Epithelial cell of prostate (primary cell): ENCODE results near the gene ADAMTS8.

Experiments
- DNase-seq: peaks from one replicate; pipeline ENCODE4 v3.0.0-alpha.2; 2011; ENCODE audit warnings: low read depth, low spot score
- H3K27ac ChIP-seq: fragments of 450-650 bp; 2 replicates; pipeline ENCODE4 v1.5.1; 2017; ENCODE audit warnings: mild to moderate bottlenecking

Gene ADAMTS8

DNA sequence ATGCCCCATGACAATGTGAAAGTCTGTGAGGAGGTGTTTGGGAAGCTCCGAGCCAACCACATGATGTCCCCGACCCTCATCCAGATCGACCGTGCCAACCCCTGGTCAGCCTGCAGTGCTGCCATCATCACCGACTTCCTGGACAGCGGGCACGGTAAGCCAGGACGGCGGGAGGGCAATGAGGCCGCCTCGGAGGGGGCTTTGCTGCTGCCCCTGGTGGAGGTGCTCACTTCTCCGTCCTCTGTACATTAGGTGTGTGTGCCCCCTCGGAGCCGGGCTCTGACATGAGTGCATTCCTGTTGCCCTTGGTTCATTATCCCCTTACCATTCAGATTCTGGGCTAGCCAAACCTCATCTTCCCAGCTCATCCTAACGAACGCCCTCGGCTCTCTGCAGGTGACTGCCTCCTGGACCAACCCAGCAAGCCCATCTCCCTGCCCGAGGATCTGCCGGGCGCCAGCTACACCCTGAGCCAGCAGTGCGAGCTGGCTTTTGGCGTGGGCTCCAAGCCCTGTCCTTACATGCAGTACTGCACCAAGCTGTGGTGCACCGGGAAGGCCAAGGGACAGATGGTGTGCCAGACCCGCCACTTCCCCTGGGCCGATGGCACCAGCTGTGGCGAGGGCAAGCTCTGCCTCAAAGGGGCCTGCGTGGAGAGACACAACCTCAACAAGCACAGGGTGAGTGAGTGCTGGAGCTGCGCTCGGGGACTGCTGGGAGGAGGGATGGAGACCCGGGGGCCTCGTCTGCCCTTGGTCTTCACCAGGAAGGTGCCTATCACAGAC, 33.9 kb upstream of the ADAMTS8 start:
- no peak for DNase-seq

DNA sequence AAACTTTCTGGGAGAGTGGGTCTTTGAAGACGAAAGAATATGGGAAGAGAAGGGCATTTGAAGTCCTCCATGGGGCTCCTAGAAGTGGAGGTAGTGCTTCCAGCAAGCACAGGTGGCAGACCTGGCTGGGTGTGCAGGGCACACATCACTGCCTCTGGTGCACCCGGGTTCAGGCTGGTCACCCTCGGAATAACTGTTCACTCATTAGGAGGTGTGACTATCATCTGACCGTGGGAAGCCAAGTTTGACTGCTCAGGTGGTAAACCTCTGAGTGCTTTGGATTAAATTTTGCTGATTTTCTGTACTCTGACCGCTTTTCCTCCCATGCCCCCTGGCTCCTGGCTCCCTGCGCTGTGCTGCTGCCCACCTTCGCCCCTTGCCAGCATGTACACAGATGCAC, 31.1 kb upstream of the ADAMTS8 start:
- no peak for DNase-seq
- H3K27ac ChIP-seq: no peak overlapping the region

More for the DNA sequence above, 33.9 kb upstream of the ADAMTS8 start:
- no peak overlapping the region for H3K27ac ChIP-seq

DNA sequence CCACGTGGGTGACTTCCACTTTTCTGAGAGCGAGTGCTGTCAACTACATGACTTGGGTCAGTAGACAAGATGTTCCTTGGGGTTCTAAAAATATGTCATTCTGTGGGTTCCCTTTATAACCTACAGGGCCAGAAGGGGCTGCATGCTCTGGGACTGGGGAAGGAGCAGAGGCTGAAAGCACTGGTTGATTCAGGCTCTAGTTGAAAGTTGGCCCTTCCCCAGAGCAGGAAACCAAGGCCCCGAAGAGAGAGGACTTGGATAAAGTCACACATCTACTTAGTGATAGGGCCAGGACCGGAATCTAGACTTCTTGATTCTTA, 30.0 kb upstream of the ADAMTS8 start:
- no peak overlapping the region for H3K27ac ChIP-seq
- DNase-seq: no peak

DNA sequence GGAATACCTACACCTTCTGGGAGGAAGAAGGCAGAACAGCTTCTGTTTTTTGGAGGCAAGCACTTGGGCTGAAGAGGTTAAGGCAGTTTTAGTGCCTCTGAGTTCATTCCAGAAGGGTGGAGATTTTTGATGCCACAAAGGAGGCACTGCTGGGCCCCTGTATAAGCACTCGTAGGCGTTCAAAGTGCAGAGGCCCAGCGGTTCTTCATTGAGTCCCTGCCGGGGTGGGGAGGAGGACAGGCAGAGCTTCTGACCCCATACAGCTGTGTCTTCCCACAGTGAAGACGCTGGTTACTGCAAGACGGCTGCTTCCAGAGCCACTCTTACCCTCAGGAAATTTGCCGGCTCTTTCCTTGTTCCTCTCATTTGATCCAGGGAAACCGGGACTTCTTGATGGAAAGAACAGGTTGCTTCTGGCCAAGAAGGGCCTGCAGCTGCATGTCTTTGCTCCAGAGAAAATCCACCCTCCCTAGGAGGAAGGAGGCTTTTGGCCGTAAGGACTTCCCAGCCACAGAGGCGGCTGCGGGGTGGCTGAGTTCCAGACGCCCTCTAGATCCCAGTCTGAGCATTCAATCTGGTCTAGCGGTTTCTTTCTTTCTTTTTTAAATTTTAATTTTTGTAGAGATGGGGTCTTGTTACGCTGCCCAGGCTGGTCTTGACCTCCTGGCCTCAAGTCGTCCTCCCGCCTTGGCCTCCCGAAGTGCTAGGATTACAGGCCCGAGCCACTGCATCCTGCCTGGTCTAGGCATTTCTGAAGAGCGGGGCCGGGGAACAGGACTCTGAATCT, 29.4 kb upstream of the ADAMTS8 start:
- no peak for DNase-seq
- no peak overlapping the region for H3K27ac ChIP-seq

DNA sequence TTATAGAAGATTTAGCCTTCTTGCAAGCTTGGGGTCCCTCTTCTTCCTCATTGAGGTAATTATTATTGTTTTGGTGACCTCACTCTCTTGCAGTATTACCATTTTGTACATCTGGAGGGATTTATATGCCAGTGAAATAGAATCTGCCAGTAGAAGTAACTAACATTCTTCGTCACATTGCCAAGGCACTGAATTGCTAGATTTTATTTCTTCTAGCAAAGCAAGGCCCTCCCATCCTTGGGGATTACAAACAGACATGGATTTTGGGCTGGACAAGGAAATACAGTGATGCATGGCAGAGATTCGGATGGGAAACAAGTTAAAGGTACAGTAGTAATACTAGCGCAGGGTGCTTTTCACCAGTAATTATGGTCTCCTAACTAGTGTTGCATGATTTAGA, 27.9 kb upstream of the ADAMTS8 start:
- no peak for DNase-seq
- no peak overlapping the region for H3K27ac ChIP-seq

DNA sequence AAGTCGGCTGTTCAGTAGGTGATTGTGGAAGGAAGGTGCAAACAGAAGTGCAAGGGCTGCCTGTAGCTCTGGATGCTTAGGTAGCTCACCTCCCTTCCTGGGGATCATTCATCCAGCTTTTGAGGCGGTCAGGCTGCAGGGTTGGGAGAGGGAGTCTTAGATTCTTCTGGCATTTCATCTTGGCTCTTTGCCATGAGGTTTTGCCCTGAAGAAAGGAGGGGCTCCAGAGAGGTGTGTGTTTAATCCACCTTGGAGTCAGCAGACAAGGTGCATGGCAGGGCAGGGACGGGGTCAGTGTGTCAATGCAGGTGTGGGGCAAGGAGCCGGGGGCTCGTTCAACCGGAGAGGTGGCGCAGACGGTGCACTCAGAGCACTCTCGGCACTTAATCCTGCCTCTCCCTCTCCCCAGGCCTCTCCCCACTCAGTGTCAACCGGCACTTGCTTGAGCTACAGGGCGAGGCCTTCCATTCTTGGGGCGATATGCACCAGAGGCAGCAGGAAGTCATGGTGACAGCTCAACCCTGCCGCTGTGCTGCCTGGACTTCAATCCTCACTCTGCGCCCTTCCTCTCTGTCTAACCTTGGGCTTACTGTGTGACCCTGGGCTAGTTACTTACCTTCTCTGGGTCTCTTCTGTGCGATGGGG, 27.2 kb upstream of the ADAMTS8 start:
- H3K27ac ChIP-seq: no peak overlapping the region
- DNase-seq: no peak

DNA sequence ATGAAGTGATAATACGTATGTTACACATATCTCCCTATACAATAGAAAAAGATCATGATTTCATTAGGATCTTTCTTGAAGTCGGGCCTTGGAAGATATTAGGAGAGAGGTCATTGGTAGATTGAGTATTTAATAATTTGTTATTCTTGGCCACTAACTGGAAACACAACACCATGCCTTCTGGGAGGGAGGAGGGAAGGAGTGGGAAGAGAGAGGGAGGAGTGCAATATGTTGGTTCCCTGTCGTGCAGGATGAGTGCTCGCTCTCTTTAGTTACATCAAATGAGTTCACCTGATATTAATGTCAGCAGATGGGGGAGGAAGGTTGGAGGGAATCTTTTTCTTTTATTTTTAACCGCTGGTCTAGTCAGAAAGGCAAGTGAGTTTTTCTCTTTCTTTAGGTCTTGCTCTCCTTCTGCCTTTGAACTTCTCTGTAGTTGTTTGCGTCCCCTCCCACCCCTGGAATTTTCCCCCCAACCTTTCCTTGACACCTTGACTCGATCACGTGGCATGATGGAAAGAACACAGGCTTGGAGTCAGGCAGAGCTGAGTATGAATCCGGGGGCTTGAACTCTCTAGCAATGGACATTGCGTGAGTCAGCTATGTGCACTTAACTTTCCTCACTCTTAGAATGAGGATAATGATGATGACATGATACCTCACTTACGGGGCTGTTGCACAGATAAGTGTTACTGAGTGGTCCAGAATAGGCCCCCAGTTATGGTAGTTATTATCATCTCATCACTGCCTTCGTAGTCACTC, 26.3 kb upstream of the ADAMTS8 start:
- DNase-seq: no peak
- H3K27ac ChIP-seq: no peak overlapping the region

DNA sequence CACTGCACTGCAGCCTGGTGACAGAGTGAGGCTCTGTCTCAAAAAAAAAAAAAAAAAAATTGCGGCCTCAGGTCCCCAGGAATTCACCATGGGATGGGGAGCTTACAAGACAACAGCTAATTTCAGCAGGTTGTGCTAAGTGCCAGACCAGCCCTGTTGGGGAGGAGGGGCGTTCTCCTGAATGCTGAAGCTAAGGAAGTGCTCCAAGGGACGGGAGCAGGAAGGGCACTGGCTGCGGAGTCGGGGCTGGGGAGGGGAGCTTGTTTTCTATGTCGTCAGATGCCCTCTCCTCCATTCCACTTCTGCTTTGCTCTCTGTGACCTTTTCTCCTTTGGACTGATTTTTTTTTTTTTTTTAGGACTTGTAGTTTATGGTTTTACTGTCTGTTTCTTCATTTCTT, 24.5 kb upstream of the ADAMTS8 start:
- no peak overlapping the region for H3K27ac ChIP-seq
- no peak for DNase-seq

DNA sequence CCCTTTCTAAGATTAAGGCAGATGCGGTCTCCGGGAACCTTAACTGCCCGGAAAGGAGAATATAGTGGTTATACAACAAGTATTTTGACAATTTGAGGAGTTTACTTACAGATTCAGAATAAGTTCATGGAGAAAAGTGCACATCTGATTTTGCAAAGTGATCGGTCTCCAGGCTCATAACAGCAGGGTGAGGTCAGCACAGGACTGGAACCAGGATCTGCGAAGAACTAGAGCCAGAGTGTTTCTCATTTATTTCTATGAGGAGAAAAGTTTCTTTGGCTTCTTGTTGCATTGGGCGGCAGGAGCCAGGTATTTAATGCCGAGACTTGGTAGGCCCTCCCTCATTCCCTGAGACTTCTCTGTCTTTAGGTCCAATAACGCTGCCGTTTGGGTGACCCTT, 23.8 kb upstream of the ADAMTS8 start:
- DNase-seq: no peak
- no peak overlapping the region for H3K27ac ChIP-seq

DNA sequence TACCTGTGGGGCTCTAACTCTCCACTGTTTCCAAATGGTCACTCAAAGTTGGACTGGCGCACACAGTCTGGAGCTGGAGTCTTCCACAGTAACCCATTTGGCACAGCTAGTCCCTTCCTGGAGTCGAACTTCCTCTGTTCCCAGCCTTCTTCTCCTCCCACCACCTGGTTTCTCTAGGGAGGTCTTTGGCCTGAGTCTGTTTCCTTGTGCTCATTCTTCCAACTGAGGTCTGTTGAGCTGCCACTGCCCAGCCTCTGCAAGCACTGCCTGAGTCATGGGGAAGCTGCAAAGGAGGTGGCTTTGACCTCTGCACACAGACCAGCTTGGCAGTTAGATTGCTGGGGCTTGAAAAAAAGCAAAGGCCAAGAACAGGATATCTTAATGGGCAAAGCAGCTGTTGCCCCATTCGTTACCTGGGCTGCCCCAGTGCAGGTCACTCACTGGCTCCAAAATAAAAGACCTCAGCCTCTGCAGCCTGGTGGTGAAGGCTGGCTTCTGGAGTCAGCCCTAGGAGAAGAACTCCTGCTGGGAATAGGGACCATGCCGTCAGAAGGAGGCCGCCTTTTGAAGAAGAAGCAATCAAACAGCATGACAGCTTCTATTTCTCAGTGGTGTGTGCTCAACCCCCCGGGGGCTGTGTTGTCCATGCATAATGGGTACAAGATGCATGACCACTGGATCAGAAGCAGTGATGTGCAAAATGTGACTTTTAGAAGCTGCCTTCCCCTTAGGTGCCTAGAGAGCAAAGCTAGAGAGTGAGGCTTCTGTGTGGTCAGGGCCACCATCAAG, 23.0 kb upstream of the ADAMTS8 start:
- no peak overlapping the region for H3K27ac ChIP-seq
- DNase-seq: no peak

DNA sequence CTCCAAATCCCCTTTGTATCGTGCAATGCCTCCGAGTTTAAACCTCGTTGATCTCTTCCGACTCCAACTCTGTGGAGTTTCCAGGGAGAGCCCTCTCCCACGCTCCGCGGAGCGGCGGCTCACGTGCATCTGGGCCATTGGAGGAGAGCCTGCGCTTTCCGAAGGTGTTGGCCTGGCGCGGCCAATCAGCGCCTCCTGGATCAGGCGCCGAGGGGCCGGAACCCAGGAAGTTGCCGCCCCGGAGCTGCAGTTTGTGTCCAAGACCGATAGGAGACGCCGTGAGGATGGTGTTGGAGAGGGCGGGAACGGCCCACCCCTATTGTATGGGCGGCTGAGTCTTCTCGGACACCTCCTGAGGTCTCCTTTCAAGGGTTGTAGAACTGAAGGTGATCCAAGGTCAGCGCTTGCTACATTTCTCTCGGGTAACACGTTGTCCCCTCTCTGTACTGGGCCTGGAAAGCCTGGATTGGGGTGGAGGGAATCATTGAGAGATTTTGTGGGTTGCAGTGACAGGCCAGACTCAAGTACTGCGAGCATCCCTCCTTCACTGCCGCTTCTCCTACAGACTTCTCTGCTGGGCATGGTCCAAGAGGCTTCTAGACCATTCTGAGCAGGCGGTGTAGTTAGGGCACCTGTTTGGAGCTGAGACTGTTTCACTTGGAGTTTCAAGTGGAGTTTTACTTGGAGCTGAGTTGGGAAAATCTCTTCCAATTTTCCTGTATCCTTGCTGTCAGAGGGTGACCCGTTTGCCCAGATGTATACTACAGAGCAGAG, 21.8 kb upstream of the ADAMTS8 start:
- H3K27ac ChIP-seq: no peak overlapping the region
- no peak for DNase-seq

DNA sequence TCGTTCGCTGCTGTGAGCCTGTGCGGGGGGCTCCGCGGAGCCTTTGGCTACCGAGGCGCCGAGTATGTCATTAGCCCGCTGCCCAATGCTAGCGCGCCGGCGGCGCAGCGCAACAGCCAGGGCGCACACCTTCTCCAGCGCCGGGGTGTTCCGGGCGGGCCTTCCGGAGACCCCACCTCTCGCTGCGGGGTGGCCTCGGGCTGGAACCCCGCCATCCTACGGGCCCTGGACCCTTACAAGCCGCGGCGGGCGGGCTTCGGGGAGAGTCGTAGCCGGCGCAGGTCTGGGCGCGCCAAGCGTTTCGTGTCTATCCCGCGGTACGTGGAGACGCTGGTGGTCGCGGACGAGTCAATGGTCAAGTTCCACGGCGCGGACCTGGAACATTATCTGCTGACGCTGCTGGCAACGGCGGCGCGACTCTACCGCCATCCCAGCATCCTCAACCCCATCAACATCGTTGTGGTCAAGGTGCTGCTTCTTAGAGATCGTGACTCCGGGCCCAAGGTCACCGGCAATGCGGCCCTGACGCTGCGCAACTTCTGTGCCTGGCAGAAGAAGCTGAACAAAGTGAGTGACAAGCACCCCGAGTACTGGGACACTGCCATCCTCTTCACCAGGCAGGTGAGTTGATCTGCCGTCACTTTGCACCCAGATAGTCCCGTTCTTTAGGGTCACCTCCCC, 21.0 kb upstream of the ADAMTS8 start:
- no peak overlapping the region for H3K27ac ChIP-seq
- no peak for DNase-seq

DNA sequence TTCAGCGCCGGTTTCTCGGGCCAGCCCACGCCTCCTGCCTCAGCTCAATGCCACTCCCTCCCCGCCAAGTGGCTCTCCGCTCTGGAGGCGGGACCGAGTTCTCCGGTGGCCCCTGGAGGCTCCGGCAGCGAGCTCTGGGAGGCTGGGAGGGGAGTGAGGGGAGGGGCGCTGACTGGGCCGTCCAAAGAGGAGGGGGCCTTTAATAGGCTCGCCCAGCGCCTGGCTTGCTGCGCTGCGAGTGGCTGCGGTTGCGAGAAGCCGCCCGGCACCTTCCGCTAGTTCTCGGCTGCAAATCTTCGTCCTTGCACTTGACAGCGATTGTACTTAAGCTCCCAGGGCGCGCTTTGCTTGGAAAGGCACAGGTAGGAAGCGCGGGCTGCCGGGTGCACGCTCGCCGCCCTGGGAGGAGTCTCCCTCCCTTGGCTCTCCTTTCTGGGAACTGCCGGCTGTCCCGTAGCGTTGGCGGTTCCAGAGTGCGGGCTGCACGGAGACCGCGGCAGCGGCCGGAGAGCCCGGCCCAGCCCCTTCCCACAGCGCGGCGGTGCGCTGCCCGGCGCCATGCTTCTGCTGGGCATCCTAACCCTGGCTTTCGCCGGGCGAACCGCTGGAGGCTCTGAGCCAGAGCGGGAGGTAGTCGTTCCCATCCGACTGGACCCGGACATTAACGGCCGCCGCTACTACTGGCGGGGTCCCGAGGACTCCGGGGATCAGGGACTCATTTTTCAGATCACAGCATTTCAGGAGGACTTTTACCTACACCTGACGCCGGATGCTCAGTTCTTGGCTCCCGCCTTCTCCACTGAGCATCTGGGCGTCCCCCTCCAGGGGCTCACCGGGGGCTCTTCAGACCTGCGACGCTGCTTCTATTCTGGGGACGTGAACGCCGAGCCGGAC, 20.3 kb upstream of the ADAMTS8 start, which contains the start of gene ADAMTS15:
ADAMTS15 (plus strand) TSS at position 230 of the 894 bp plus-strand sequence; CDS start at position 559, 329 bp downstream.
- DNase-seq: peak; percentile 57
- H3K27ac ChIP-seq: no peak within 1 kb of the TSS

DNA sequence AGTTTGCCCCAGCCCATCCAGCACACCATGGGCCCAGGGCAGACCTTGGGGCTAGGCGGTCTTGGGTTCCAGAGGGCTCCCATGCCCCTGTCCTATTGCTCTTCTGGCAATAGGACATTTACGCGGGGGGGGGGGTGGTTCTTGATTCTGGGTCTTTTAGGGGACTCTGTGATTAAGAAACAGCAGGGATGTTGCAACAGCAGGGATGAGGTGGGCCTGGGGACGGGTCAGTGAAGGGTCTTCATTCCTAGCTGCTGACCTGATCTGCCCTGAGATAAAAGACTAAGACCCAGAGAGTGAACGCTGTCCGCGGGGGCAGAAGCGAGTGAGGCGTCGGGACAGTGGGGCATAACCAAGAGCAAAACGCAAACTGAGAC, 19.6 kb upstream of the ADAMTS8 start:
- no peak for DNase-seq
- no peak overlapping the region for H3K27ac ChIP-seq

DNA sequence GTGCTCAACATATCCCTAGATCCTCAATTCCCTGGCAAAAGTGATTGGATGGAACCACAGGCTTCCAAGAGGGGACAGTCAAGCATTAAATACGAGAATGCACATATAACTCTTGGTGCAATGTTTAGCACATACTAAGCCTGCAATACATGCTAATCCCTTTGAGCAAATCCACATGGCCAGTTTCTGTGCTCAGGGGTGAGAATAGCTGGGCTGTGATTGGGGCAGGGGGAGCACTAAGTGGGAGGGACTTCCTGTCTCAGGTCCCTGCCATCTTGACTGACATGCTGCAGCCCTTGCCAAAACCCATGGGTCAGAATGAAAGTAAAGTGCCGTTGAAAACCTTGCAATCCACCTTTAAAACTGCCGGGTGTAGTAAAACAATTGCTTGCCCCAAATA, 17.4 kb upstream of the ADAMTS8 start:
- no peak overlapping the region for H3K27ac ChIP-seq
- DNase-seq: no peak

DNA sequence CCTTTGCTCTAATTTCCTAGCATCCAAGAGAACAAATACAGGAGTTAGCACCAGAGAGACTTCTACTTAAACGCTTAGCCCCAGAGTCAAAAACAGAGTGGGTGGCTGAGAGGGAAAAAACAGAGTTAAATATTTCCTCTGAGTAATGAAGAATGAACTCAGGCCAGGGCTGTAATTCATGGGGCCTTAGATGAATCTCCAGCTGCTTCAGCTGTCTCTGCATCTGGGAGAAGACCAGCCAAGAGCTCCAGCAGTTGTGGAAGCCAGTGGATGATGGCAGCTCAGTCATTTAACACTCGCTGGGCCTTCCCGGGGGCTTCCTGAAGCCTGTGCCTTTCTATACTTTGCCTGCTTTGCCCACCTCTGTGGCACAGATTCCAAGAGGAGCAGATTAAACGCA, 14.3 kb upstream of the ADAMTS8 start:
- no peak overlapping the region for H3K27ac ChIP-seq
- DNase-seq: no peak

DNA sequence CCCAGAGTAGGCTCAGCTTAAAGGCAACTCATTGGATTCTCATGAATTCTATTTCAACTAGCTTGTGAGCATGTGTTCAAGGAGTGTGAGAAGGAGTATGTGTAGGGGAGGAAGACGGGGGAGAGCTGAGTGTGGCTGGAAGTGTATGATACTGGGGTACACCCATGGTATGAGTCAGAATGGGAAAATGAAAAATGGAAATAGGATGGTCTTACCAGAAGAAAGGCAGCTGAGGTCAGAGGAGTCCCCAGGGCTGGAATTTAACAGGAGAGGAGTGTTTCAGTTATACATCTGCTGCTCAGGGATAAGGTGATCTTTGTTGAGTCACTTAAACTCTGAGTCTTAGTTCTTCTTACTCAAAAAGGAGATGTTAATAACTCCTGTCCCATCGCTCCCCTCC, 13.3 kb upstream of the ADAMTS8 start:
- no peak overlapping the region for H3K27ac ChIP-seq
- no peak for DNase-seq

DNA sequence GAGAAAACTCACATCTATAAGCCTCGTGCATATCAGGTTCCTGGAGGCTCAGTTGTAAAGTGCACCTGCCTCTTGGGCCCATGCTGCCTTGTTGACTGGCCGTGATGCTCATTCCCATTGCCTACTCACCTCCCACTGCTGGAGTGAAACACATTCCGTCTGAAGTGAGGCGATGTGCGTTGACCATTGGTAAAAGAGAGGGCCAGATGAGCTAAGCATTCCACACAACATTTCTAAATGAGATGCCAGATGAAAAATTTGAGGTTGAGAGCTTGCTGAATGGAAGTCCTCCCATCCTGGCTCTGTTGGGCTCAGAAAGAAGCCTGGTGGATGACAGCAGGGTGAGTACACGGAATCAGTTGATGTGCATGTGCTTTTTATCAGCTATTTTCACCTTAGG, 11.5 kb upstream of the ADAMTS8 start:
- no peak for DNase-seq
- no peak overlapping the region for H3K27ac ChIP-seq
